A673 (cell line): ENCODE measurements around the gene TIMM13.

Experiments used
- CTCF ChIP-seq: fragments of 300-800, 200-600 bp; sonication (generic); conservative IDR thresholded peaks from 2 replicates; pipeline ENCODE4 v1.5.1; 2017; ENCODE audit warnings: low read depth, mild to moderate bottlenecking, antibody characterized with exemption, low read length, moderate library complexity, mixed read lengths
- EZH2 ChIP-seq: fragments of 200-600 bp; sonication (generic); IDR thresholded peaks from 2 replicates; pipeline ENCODE4 v1.6.1; 2017; ENCODE audit warnings: borderline replicate concordance, low read depth, mild to moderate bottlenecking, mixed read lengths, antibody characterized with exemption, low read length; ENCODE audit not compliant: poor library complexity, severe bottlenecking

- no peak for TF ChIP-seq EZH2
- TF ChIP-seq CTCF = no peak
These were observed 35.0 kb downstream of the TIMM13 start for GRCh38 chr19:2392366-2392765.
